ENCODE results near the gene CDK14.

- TF ChIP-seq CTCF (IDR thresholded peaks at IDR 0.05; ENCODE audit: low read length) (no peak), EZH2 (IDR thresholded peaks at IDR 0.05; ENCODE audit: borderline replicate concordance, low read length) (no peak)
Observed at GRCh38 chr7:91054374-91054773, 458.3 kb downstream of the CDK14 start.
